Measurements from ENCODE around the gene HOXD3.

The HOXD3 gene

DNA sequence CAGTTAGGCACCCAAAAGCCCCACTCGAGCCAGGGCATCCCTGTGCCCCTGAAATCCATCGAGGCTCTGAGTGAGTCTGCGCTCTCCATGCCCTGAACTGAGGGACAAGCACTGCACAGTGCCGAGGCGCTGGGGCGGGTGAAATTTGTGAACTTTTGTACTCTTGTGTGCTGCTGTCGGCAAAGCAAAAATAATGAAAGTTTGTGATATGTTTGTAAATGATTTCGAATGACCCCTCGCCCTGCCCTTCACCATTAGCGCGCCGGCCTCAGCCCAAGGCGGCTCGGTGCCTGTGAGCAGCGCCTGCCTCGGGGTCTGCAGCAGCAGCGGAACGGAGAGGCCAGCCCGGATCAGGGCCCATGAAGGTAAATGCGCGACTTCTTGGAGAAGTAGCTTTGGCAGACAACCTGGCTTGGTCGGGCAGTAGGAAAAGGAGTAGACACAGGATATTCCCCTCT is 7.6 kb upstream of the HOXD3 start:
- no peak for DNase-seq (ENCODE audit: low read depth)

DNA sequence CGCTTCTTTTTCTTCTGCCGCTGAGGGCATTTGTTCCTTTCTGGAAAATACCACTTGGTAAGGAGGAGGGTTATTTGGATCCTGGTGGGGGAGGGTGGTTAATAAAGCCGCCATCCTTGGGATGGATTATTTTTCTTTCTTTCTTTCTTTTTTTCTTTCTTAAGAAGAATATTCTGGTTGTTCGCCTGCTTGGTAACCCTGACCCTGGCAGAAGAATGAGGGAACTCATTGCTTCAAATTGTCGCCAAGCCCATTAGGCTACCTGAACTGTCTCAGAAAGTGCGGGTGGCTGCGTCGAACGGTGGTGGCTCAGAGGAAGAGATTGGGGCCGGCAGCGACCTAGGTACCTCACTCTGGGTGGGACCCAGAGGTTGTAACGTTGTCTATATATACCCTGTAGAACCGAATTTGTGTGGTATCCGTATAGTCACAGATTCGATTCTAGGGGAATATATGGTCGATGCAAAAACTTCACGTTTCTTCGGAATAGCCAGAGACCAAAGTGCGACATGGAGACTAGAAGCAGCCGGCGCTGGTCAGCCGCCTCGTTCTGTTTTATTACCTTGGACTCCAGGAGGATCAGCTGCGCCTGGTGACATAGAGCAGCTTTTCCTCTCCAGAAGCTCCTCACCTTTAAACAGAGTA is 7.0 kb upstream of the HOXD3 start:
- no peak for DNase-seq (ENCODE audit: low read depth)

DNA sequence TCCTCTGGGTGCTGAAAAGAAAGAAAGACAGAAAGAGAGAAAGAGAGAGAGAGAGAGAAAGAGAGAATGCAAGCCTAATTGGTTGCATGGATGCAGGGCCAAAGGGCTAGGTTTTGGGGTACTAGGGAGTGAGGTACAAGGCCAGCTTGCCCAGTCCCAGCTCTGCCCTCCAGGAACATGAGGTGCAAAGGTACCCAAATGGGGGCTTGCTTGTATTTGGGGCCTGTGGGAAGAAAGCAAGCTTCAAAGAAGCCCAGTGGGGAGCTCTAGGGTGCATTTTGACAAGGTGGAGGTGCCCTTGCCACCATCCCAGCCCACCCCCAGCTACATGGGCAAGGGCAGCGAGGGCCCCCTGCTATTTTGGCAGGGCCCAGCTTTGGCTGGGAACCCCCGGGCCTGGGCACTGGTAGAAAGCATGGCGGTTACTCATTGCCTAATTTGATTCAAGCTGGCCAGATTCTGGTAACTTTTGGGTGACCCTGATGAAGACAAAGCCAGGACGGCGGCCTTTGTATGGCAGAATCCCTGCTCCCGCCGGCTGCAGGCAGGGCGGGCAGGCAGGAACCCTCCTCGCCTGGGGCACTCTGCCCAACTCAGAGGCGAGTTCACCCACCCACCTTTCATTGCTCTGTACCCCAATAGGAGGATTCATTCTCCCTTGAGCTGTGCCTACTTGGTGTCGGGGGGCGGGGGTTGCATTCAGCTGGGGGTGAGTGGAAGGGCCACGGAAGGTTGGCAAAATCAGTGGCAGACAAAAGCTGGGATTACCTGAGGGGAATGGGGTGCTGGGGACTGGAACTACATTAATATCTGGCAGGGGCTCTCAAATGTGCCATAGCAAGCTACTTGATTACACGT is 6.3 kb upstream of the HOXD3 start:
- DNase-seq (ENCODE audit: low read depth): no peak

DNA sequence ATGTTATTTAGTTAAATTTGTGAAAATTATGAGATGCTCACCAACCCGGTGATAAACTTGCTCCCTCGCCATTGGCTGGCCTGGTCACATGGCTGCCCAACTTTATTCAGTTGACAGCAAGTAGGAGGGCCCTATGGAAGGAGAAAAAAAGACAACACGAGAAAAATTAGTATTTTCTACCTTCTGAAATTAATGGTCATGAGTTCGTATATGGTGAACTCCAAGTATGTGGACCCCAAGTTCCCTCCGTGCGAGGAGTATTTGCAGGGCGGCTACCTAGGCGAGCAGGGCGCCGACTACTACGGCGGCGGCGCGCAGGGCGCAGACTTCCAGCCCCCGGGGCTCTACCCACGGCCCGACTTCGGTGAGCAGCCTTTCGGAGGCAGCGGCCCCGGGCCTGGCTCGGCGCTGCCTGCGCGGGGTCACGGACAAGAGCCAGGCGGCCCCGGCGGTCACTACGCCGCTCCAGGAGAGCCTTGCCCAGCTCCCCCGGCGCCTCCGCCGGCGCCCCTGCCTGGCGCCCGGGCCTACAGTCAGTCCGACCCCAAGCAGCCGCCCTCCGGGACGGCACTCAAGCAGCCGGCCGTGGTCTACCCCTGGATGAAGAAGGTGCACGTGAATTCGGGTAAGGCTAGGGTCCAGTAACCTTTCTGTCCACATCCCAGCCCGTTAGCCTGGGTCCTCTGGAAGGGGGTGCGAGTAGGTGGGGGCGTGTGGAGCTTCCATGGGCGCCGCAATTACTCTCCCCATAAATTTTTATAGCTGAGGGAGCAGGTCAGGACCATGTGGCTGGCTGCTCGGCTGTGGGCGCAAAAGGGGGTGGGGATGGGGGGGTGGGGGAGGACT is 5.4 kb upstream of the HOXD3 start, which contains the start of gene HOXD4:
Gene HOXD4, plus strand, starts transcription at position 109 of the 846 bp plus-strand sequence. Its CDS starts 84 bp downstream, at position 193.
- DNase-seq (ENCODE audit: low read depth): no peak

DNA sequence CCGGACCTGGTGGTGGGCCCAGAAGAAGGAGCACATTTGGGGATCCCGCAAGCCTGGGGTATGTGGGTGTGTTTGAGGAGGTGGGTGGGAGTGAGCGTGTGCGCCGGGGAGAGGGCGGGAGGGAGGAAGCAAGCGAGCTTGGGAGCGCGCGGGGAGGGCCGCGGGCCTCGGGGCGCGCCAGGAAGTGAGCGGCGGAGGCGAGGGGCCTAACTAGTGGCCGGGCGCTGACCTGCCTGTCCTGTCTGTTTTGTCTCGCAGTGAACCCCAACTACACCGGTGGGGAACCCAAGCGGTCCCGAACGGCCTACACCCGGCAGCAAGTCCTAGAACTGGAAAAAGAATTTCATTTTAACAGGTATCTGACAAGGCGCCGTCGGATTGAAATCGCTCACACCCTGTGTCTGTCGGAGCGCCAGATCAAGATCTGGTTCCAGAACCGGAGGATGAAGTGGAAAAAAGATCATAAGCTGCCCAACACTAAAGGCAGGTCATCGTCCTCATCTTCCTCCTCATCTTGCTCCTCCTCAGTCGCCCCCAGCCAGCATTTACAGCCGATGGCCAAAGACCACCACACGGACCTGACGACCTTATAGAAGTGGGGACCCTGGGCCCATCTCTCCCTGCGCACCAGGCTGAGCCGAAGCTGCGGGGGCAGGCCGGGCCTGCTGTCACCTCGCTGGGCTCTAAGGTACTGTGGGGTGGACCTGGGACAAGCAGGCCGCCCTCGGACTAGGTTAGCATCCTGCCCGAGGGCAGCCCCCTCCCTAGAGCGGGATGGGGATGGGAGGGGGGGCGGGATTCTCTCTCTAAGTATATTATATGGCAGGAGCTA is 4.5 kb upstream of the HOXD3 start:
- DNase-seq (ENCODE audit: low read depth): no peak

DNA sequence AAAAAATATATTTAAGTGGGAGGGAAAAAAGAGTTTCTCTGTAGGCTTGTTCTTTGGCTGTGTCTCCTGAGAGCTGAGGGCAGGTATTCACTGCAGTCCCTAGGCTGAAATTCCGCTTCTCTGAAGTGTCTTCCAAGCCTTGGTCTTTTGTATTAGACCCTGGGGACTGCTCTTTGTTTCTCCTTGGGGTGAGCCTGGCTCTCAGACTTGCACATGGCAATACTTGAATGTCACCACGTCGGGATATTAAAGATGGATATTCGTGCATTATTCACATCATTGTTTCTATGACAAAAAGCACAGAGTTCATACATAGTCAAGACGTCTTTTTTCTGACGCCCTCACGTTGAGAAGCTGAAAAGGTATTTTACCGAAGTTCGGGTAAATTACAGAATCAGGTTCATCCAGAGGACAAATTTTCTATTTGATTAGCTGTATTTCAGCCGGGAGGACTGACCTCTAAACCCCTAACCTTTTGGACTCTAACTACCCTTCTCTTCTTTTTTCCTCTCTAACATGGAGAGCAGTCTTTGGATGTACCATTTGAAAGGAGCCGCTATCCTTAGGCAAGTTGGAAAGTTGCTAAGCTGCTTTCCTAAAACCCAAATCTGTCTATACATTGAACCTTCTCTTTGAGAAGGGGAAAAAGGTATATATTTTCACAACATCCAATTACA is 2.4 kb upstream of the HOXD3 start:
- DNase-seq (ENCODE audit: low read depth): no peak

DNA sequence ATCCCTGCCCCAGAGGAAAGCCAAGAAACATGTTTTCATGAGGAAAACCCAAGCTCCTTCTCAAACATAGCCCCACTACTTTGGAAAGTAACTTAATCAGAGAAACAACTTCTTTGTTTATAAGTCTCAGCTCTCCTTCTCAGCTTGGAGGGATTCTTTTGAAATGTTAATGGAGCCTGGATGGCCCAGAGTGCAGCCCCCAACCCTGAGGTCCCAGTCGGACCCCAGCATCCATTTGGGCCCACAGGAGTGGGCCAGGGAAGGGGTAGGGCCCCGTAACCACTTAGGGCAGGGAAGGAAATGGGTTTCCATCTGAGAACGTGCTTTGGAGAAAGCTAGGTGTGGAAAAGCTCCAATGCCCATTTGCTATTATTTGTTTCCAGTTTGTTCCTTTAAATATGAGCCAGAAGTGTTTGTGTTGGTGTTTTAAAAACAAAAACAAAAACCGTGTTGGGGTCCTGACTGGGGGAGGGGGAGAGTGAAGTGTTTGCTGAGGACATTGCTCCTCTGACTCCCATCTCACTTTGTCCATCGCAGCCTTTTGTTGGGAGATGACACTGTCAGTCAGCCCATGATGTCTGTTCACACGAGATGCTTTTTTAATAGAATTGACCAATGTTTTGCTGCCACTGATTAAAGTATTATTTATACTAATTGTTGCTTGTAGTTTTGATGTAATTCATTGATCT is 1.6 kb upstream of the HOXD3 start:
- DNase-seq (ENCODE audit: low read depth): no peak

DNA sequence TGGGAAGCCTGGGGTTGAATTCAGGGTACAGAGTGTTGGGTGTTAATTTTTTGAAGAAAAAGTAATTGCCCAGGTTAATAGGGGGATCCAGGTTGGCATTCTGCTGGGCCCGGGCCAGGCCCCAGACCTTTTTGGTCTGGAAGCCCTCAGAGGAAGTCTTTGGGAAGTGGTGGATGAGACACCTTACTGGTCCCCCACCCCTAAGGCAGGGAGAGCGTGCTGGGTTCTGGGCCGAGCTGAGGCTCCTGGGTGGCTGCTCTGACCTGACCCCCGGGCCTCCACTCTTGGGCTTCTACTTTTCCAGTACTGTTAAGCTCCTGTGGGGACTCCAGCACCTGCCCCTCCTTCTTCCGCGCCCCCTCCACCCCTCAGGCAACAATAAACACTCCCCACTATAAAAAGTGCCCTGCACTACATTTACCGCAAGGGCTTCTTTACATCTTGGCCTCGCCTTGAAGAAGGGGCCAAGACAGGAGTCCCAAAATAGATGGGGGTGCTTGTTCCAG is 753 bp upstream of the HOXD3 start:
- no peak for DNase-seq (ENCODE audit: low read depth)

DNA sequence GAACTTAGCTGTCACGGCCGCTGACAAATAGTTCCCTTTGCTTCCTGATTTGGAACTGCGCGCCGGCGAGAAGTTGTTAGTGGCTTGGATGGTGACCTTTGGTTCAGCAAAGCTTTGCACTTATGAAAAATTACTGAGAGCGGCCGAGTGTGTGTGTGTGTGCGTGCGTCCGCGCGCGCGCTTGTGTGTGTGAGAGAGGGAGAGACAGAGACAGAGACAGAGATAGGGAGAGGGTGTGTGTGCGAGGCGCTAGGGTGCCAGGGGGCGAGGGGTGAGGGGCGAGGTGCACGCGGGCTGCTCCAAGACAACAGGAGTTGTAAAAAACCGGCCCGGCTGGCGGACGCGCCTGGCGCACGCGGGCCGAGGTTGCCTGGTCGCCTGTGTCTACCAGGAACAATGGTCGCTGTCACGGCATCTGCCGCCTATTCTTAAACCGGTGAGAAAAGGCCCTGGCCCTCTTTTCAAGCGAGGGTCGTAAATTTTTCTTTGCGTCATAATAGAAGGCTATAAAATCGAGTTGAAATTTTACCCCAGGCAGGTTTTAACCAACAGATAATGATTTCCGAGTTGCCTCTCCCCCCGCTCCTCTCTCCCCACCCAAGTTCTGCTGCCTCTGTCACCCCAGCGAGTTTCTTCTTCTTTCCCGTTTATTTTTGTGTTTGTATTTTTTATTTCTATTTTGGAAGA is 535 bp downstream of the HOXD3 start:
- no peak for DNase-seq (ENCODE audit: low read depth)

DNA sequence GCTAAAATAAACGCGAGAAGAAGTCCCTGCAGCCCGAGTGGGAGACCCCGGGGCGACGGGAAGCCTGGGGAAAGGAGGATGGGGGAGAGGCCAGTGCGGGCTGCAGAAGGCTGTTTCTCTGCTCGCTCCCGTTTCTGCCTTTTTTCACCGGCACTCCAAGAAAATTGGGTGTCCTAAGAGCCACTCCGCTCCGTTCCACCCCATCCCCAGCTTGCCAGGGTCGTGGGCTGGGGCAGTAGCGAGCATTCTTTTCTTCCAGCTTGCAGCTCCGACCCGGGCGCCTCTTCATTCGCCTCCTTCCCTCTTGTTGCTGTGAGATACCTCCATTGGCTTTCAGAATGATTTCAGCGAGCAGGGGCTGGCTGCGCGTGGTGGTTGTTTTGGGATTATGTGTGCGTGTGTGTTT is 1.1 kb downstream of the HOXD3 start:
- DNase-seq (ENCODE audit: low read depth): no peak

DNA sequence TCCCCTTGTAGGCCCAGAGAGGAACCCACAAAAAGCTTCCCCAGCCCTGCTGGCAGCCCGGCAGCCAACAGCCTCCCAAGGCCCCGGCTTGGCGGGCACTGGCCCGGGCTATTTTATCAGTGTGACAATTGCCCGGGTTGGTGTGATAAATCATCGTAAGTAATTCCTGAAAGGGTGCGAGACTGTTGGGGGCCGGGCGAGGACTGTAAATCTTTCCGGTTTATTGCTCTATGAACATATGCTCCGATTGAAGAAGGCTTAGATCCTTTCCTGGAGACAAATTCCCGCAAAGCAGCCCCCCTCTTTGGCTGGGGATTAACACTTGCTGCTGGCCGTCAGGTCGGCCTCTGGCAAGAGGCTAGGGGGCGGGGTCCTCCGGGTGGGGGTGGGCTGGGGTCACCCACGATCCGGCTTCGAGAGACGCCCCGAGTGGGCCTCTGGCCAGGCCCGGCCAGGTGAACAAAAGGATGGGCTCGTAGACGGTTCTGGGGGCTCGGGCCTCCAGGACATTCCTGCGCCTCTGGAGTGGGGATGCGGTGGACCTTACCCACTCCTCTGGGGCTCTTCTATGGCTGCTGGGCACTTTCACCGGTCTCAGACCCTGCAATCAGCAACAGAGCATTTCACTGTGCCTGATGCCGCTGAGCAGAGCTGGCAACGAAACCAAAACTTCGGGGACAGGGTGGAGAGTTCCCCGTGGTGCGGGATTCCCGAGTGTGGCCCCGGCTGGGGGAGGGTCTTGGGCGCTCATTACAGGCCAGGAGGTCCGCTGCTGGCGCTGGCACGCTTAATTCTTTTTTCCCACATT is 2.0 kb downstream of the HOXD3 start:
- no peak for DNase-seq (ENCODE audit: low read depth)

DNA sequence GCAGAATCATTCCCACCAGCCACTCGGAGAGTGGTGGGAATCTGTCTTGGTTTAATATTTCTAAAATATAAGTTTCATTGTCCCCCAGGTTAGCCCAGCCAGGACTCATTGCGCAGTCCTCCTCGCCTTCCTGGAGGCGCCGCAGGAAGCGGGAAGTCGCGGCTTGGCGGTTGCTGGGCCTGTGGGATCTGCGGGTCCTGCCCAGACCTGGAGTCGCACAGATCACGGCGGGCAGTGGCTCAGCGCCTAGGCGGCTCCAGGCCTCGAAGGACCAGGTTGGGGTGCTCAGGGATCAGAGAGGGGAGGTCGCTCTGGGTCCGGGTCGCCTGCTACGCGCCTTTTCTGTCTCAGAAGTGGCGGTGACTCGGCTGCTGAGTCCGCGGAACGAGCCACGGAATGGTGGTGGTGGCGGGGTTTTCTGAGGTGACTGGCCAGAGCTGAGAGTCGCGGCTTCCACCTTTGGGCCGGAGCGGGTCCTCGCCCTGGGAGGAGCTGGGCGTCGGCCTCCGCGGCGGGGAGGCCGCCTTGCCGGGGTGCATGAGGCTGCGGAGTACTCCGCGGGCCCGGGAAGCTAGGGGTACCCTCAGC is 2.6 kb downstream of the HOXD3 start:
- no peak for DNase-seq (ENCODE audit: low read depth)

DNA sequence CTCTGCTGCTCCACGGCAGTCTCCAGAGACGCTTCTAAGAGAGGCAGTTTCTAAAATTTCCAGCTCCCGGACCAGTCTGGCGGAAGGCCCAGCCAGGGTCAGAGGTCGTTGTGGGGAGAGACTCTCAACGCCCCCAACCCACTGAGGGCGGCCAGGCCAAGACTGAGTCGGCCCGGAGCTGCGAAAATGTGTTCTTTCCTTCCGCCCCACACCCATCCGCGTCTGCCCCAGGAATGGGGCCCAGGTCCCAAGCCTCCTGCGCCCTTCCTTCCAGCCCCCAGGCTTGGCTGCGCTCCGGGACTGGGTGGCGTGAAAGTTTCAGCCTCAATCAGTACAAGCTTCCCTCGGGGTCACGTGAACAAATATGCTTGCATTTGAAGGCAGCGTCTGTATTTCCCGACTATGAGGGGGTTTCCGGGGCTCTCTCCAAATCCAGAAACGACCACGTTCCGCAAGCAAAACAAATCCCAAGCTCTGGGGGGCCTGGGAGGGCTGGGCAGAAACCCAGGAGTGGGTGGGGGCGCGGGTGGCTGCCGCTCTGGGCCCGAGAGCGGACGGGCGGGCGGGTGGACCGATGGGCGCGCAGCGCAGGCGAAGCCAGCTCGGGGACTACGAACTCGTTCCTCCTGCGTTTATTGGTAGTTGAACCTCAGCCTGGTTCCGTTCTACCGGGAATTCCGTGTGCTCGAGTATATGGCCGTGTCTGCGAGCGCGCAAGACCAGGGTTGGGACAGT is 3.3 kb downstream of the HOXD3 start:
- no peak for DNase-seq (ENCODE audit: low read depth)

DNA sequence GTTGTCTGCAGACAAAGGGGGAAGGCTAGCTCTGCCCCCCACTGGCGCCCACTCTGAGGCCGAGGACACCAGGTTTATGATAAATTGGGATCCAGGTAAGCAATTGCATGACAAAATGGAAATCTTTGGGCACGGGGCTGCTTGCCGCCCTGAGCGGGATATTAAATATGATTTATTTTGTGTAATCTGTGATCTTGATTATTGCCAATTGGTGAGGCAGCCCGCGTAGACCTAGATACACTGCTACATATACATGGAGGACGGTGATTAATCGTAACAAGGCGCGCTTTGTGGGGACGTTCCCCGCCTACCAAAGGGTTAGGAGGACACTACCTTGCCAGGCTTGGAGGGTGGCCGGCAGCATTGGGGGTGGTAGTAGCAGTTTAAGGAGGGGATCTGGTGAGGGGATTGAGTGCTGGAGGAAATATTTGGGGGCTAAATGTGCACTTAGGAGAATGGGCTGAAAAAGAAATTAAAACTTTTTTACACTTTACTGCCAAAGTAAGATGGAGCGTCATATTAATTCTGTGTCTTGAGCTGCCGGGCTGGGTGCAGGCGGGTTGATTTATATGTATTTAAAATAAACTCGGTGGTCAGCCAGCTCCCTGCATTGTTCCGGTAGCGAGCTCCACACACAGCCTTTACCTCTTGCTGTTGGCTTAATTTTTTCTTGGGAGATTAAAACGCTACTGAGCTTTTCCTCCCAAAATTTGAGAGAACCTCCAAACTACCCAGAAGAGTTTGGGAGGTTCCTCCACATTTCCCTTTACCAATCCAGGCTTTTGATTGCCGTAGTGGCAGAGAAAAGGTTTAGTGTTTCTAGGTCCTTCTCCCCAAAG is 4.1 kb downstream of the HOXD3 start:
- DNase-seq (ENCODE audit: low read depth): no peak

DNA sequence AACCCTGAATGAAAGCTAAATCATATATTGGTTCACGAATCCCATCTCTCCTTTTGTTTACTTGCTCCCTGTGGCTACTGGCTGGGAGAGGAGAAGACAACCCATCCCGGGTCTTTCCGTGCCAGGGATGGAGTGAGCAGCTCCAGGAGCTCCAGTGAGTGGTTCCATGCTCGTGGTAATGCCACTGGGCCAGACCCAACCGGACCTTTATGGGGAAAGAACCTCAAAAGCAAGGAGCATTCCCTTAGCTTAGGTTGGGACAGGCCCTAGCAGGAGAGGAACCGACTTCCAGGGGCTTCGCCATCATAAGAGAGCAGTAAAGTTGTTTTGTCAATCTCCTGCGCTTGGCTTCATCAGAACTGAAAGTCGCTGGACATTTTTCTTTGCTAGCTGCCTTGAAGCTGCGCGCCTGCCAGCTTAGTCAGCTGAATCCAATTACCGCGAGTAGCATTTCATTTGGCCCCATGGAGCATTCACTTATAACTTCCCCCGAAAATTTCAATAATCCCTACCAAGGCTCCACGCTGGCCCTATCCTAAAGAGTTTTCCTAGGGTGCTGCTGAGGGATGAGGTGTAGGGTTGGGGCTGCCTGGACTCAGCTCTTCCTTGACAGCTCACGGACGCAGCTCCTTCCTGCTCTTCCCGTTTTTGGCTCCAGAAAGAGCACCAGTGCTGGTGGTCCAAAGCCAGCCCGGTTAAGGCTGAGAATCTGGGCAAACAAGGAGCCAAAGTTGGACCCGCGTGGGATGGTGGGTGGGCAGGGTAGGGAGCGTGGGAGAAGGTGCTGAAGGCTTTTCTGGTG is 4.9 kb downstream of the HOXD3 start:
- DNase-seq (ENCODE audit: low read depth): no peak

Measured in GM04504 (cell line).